Uterus (tissue), 4 donors: ENCODE measurements around the gene RAD23B. TPM values are rescaled to one million over a fixed set of nuclear protein-coding genes. Genes with fewer than 3 reads are reported as not detected.

Experiments
- DNase-seq, 2 donors: peaks; one replicate each; pipeline ENCODE4 v3.0.0-alpha.2; 2019 to 2020
- H3K27ac ChIP-seq, 2 donors: fragments of 200-600 bp; sonication (generic); 1 replicate in 1 of 2; 2 replicates in 1 of 2; pipeline ENCODE4 v1.5.1; 2016 to 2018
- H3K27me3 ChIP-seq, 2 donors: fragments of 200-600 bp; sonication (generic); one replicate each; pipeline ENCODE4 v1.5.1; 2018 to 2019; ENCODE audit warnings: control low read depth in 1 of 2
- H3K36me3 ChIP-seq, 2 donors: fragments of 200-600 bp; sonication (generic); one replicate each; pipeline ENCODE4 v1.5.1; 2019; ENCODE audit warnings: control low read depth in 1 of 2
- H3K4me1 ChIP-seq, 2 donors: fragments of 200-600 bp; sonication (generic); one replicate each; pipeline ENCODE4 v1.5.1; 2018 to 2019; ENCODE audit warnings: control low read depth in 1 of 2
- H3K4me3 ChIP-seq, 2 donors: fragments of 200-600 bp; sonication (generic); 1 replicate in 1 of 2; 2 replicates in 1 of 2; pipeline ENCODE4 v1.5.1; 2018 to 2019; ENCODE audit warnings: mild to moderate bottlenecking in 1 of 2
- H3K9me3 ChIP-seq, 2 donors: fragments of 200-600 bp; sonication (generic); one replicate each; pipeline ENCODE4 v1.5.1; 2019; ENCODE audit warnings: control low read depth in 1 of 2
- POLR2A ChIP-seq, 2 donors: fragments of 450-650 bp; IDR thresholded peaks; one replicate each; pipeline ENCODE4 v1.6.1; 2016; ENCODE audit warnings: antibody characterized with exemption in 2 of 2, mild to moderate bottlenecking in 1 of 2, moderate library complexity in 1 of 2
- intact Hi-C: fragments of 100-400 bp; cut with DNase I; formaldehyde crosslinking; loops from one replicate; pipeline ENCODE4 v1.15.1; 2023; ENCODE audit warnings: low total_unique reads
- total RNA-seq, 4 donors: library from RNA; depleted of rRNA in 3 of 4; stranded (reverse); fragments of >200 nt in 3 of 4; gene quantifications; one replicate each; pipeline versions ENCODE4 v1.1.0 to v1.2.4, GENCODE V29; 2014 to 2023
- TF ChIP-seq, protein P1 (sequence below), 4 experiments: fragments of 200-600 bp in 2 of 4; fragments of 450-650 bp in 2 of 4; sonication (generic) in 2 of 4; IDR thresholded peaks; one replicate each; pipeline ENCODE4 v1.5.1; 2016 to 2019; ENCODE audit warnings: antibody characterized with exemption in 4 of 4, mild to moderate bottlenecking in 2 of 4, moderate library complexity in 1 of 4
- donor health status: DM: yes; HTN: yes; CAD: no.

RAD23B gene
- total RNA-seq, 4 donors from 2014 or later, result 39.5 to 92.9 (median 63.8) TPM

DNA sequence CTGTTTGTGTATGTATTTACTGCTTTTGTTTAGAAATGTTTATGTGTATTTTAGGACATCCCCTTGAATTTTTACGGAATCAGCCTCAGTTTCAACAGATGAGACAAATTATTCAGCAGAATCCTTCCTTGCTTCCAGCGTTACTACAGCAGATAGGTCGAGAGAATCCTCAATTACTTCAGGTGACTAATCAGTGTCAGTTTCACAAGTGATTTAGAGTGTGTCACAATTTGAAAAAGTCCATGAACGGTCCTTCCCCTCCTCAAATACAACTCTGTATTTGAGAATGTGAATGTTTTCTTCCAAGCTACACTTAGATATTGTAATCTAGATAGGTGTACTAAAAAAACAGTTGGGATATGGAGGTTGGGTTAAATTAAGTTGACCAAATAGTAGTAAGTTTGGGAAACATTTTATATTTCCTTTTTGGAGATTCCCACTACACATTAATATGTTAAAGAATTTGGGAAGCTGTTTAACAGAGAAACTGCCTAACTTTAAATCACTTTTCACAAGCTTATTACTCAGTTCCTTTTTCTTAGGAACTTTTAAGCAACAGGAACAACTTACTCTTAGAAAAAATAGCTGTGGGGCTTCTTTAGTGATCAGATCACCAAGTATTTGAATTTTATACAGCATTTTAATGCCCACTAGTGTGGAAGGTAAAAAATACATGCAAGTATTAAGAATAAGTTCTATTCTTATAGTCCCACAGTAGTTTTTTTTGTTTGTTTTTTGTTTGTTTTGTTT is 40.9 kb downstream of the RAD23B start:
- H3K27me3 ChIP-seq, result no peaks in the 10 kb centered on the region
- no peak overlapping the region for H3K27ac ChIP-seq
- no peak for DNase-seq
- no peaks in the 10 kb centered on the region for H3K4me1 ChIP-seq
- no peaks in the 10 kb centered on the region for H3K9me3 ChIP-seq
- no peak overlapping the region for H3K4me3 ChIP-seq
- H3K36me3 ChIP-seq, result no peaks in the 10 kb centered on the region
- intact Hi-C loops, result no loop called here
- TF ChIP-seq POLR2A (IDR thresholded peaks at IDR 0.05), result no peak
- TF ChIP-seq, protein P1, sequence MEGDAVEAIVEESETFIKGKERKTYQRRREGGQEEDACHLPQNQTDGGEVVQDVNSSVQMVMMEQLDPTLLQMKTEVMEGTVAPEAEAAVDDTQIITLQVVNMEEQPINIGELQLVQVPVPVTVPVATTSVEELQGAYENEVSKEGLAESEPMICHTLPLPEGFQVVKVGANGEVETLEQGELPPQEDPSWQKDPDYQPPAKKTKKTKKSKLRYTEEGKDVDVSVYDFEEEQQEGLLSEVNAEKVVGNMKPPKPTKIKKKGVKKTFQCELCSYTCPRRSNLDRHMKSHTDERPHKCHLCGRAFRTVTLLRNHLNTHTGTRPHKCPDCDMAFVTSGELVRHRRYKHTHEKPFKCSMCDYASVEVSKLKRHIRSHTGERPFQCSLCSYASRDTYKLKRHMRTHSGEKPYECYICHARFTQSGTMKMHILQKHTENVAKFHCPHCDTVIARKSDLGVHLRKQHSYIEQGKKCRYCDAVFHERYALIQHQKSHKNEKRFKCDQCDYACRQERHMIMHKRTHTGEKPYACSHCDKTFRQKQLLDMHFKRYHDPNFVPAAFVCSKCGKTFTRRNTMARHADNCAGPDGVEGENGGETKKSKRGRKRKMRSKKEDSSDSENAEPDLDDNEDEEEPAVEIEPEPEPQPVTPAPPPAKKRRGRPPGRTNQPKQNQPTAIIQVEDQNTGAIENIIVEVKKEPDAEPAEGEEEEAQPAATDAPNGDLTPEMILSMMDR (IDR thresholded peaks at IDR 0.05), result no peak

DNA sequence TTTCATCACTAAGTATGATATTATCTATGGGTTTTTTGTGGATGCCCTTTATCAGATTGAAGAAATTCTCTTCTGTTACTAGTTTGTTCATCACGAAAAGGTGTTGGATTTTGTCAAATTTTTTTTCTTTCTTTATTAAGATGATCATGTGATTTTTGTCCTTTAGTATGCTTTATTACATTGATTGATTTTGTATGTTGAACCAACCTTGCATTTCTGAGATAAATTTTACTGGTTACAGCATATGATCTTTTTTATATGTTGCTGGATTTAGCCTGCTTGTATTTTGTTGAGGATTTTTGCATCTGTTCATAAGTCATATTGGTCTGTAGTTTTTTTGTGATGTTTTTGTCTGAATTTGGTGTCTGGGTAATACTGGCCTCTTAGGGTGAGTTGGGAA is 42.8 kb downstream of the RAD23B start:
- Histone ChIP-seq H3K4me3 (no peak overlapping the region), H3K27me3 (no peaks in the 10 kb centered on the region), H3K27ac (no peak overlapping the region), H3K36me3 (no peaks in the 10 kb centered on the region), H3K9me3 (no peaks in the 10 kb centered on the region), H3K4me1 (no peaks in the 10 kb centered on the region)
- TF ChIP-seq POLR2A (IDR thresholded peaks at IDR 0.05), result no peak
- TF ChIP-seq, protein P1 (IDR thresholded peaks at IDR 0.05), result no peak
- no peak for DNase-seq
- intact Hi-C loops, result no loop called here

DNA sequence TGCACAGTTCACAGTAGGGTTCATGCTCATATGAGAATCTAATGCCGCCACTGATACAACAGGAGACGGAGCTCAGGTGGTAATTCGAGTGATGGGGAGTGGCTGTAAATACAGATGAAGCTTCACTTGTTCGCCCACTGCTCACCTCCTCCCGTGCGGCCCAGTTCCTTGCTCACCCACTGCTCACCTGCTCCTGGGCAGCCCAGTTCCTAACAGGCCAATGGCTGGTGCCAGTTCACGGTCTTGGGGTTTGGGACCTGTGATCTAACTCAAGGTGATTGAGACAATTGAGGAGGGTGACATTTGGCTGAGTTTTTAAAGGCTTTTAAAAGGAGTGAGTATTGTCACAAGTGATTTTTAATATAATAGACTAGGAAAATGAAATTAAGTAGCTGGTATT is 45.4 kb downstream of the RAD23B start:
- no peaks in the 10 kb centered on the region for H3K36me3 ChIP-seq
- TF ChIP-seq POLR2A (IDR thresholded peaks at IDR 0.05), result no peak
- TF ChIP-seq, protein P1 (IDR thresholded peaks at IDR 0.05), result no peak
- no peaks in the 10 kb centered on the region for H3K9me3 ChIP-seq
- no peak for DNase-seq
- intact Hi-C loops, result no loop called here
- no peak overlapping the region for H3K27ac ChIP-seq
- no peaks in the 10 kb centered on the region for H3K4me1 ChIP-seq
- H3K4me3 ChIP-seq, result no peak overlapping the region
- H3K27me3 ChIP-seq, result no peaks in the 10 kb centered on the region

DNA sequence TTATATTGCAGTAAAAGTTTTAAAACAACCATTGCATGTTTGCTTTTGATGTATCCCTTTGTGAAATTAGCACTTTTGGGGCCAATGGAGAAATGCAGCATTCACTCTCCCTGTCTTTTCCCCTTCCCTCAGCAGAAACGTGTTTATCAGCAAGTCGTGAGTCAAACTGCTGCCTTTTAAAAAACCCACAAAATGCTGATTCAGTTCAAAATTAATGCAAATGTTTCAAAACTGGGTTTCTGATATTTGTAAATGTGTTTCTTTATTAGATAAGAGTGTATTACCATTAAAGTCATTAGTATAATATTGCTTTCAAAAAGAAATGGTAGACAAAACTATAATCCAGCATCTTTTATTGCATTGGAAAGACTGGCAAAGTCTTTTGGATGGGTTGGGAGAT is 47.3 kb downstream of the RAD23B start:
- Histone ChIP-seq H3K27ac (no peak overlapping the region), H3K9me3 (no peaks in the 10 kb centered on the region), H3K36me3 (no peaks in the 10 kb centered on the region), H3K4me1 (no peaks in the 10 kb centered on the region), H3K27me3 (no peaks in the 10 kb centered on the region), H3K4me3 (no peak overlapping the region)
- DNase-seq, result no peak
- intact Hi-C loops, result no loop called here
- TF ChIP-seq, protein P1 (IDR thresholded peaks at IDR 0.05), result no peak
- no peak for TF ChIP-seq POLR2A (IDR thresholded peaks at IDR 0.05)

DNA sequence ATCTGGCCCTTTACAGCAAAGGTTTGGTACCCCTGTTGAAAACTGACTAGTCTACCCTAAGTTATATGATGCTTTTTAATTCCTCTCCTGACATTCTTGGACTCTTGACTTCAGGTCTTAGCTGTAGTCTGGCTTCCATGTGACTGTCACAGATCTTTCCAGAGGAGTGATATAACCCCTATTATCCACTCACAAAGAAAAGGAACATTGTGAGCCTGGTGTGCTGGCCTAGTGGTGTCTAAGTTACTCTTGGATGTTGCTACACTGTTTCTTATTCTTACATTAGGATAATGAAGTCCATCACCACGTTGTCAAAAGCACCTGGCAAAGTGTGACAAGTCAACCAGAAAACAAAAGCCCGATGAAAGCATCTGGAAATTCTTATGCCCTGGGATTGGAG is 49.8 kb downstream of the RAD23B start:
- intact Hi-C loops, result no loop called here
- Histone ChIP-seq H3K9me3 (no peaks in the 10 kb centered on the region), H3K27me3 (no peaks in the 10 kb centered on the region), H3K4me1 (peaks cover 0 to 3% of the 10 kb centered on the region in 2 donors), H3K27ac (no peak overlapping the region), H3K4me3 (no peak overlapping the region), H3K36me3 (no peaks in the 10 kb centered on the region)
- TF ChIP-seq, protein P1 (IDR thresholded peaks at IDR 0.05), result no peak
- no peak for TF ChIP-seq POLR2A (IDR thresholded peaks at IDR 0.05)
- DNase-seq, result no peak
